Osteoblast (primary cell): Measurements from ENCODE around the gene APOBEC3B. TPM values are rescaled to one million over a fixed set of nuclear protein-coding genes. Genes with fewer than 3 reads are reported as not detected.
"Not testable (repeated sequence)": the region's sequence is repeated elsewhere in the genome, so short reads cannot be mapped to it uniquely, and the experiment has no call there.

Experiments used
- DNase-seq: peaks from one replicate; pipeline ENCODE4 v3.0.0; 2011; ENCODE audit warnings: low spot score, mixed read lengths; ENCODE audit not compliant: insufficient read length; ENCODE audit errors: missing footprints
- H2AFZ ChIP-seq: 2 replicates; pipeline ENCODE4 v1.6.0; 2011; ENCODE audit warnings: mild to moderate bottlenecking, low read length
- H3K27ac ChIP-seq: 2 replicates; pipeline ENCODE4 v1.5.1; 2011; ENCODE audit warnings: mild to moderate bottlenecking, low read depth, low read length, moderate library complexity
- H3K27me3 ChIP-seq: 2 replicates; pipeline ENCODE4 v1.6.0; 2012; ENCODE audit warnings: mild to moderate bottlenecking, control low read depth, inconsistent platforms, low read length, moderate library complexity; ENCODE audit not compliant: insufficient read depth
- H3K36me3 ChIP-seq: 2 replicates; pipeline ENCODE4 v1.5.1; 2011; ENCODE audit warnings: mild to moderate bottlenecking, low read length, control low read depth, moderate library complexity; ENCODE audit not compliant: insufficient read depth
- H3K4me1 ChIP-seq: 2 replicates; pipeline ENCODE4 v1.5.1; 2011; ENCODE audit warnings: mild to moderate bottlenecking, low read length, control low read depth, moderate library complexity; ENCODE audit not compliant: insufficient read depth
- H3K4me2 ChIP-seq: 2 replicates; pipeline ENCODE4 v1.6.0; 2011; ENCODE audit warnings: mild to moderate bottlenecking, low read length; ENCODE audit not compliant: insufficient read depth
- H3K4me3 ChIP-seq: fragments of 200-600 bp; sonication (generic); 3 replicates; pipeline ENCODE4 v1.5.1; 2012; ENCODE audit warnings: mild to moderate bottlenecking, low read length, inconsistent platforms; ENCODE audit not compliant: insufficient read depth
- H3K79me2 ChIP-seq: 2 replicates; pipeline ENCODE4 v1.6.0; 2012; ENCODE audit warnings: mild to moderate bottlenecking, low read length, control low read depth, inconsistent platforms; ENCODE audit not compliant: insufficient read depth
- H3K9me3 ChIP-seq: 2 replicates; pipeline ENCODE4 v1.5.1; 2011; ENCODE audit warnings: low read depth, low read length, control low read depth
- H4K20me1 ChIP-seq: 2 replicates; pipeline ENCODE4 v1.6.0; 2012; ENCODE audit warnings: mild to moderate bottlenecking, low read length, control low read depth; ENCODE audit not compliant: insufficient read depth
- CTCF ChIP-seq: IDR thresholded peaks from 2 replicates; pipeline ENCODE4 v1.5.1; 2011; ENCODE audit warnings: mild to moderate bottlenecking, low read depth, low read length, moderate library complexity; ENCODE audit errors: extremely low read depth
- total RNA-seq: library from RNA; depleted of rRNA; stranded (reverse); fragments of >200 nt; gene quantifications from 2 replicates; pipeline ENCODE4 v1.2.3, GENCODE V29; 2012

APOBEC3B gene
- total RNA-seq, 1 donor: 0.36 TPM

GRCh38 chr22:39016592-39016991 is 34.4 kb downstream of the APOBEC3B start:
- Histone ChIP-seq H3K4me1 (peaks cover 6% of the 10 kb centered on the region), H3K36me3 (no peaks in the 10 kb centered on the region), H3K4me3 (no peak overlapping the region), H3K79me2 (peaks cover 12% of the 10 kb centered on the region), H3K4me2 (no peak overlapping the region), H2AFZ (no peak overlapping the region), H3K27ac (no peak overlapping the region), H4K20me1 (no peaks in the 10 kb centered on the region), H3K27me3 (no peaks in the 10 kb centered on the region), H3K9me3 (no peaks in the 10 kb centered on the region)
- TF ChIP-seq CTCF: no peak
- DNase-seq: peak; percentile 41

GRCh38 chr22:39017596-39018365 is 35.6 kb downstream of the APOBEC3B start:
- DNase-seq: peak; percentile 62
- Histone ChIP-seq H3K27ac (no peak overlapping the region), H3K4me2 (no peak overlapping the region), H3K79me2 (peaks cover 12% of the 10 kb centered on the region), H3K36me3 (no peaks in the 10 kb centered on the region), H3K27me3 (no peaks in the 10 kb centered on the region), H4K20me1 (no peaks in the 10 kb centered on the region), H2AFZ (no peak overlapping the region), H3K4me1 (peaks cover 14% of the 10 kb centered on the region), H3K4me3 (no peak overlapping the region), H3K9me3 (no peaks in the 10 kb centered on the region)
- no peak for TF ChIP-seq CTCF

GRCh38 chr22:39020021-39020651 is 38.0 kb downstream of the APOBEC3B start:
- H3K4me1 ChIP-seq: peaks cover 11% of the 10 kb centered on the region
- H3K27me3 ChIP-seq, DNase-seq, H2AFZ ChIP-seq, H3K36me3 ChIP-seq, H3K9me3 ChIP-seq, H4K20me1 ChIP-seq, H3K27ac ChIP-seq: not testable (repeated sequence)
- H3K4me3 ChIP-seq: peak overlapping the region; percentile 74
- H3K79me2 ChIP-seq: peaks cover 10% of the 10 kb centered on the region
- H3K4me2 ChIP-seq: peak overlapping the region; percentile 45

- peaks cover under 1% of the 10 kb centered on the region for H3K79me2 ChIP-seq
- H3K27me3 ChIP-seq: no peaks in the 10 kb centered on the region
- H3K27ac ChIP-seq: peak overlapping the region; percentile 41
- peak; percentile 76 for DNase-seq
- no peaks in the 10 kb centered on the region for H3K9me3 ChIP-seq
- H3K4me1 ChIP-seq: peaks cover 8% of the 10 kb centered on the region
- no peak for TF ChIP-seq CTCF
- no peaks in the 10 kb centered on the region for H4K20me1 ChIP-seq
- no peaks in the 10 kb centered on the region for H3K36me3 ChIP-seq
- peak overlapping the region; percentile 81 for H3K4me2 ChIP-seq
- H2AFZ ChIP-seq: peak overlapping the region; percentile 59
- peak overlapping the region; percentile 74 for H3K4me3 ChIP-seq
Measured at GRCh38 chr22:39021552-39022250, 39.6 kb downstream of the APOBEC3B start.
